ENCODE results near the gene MVB12B. TPM values are rescaled to one million over a fixed set of nuclear protein-coding genes. Genes with fewer than 3 reads are reported as not detected.
"Not testable (repeated sequence)": the region's sequence is repeated elsewhere in the genome, so short reads cannot be mapped to it uniquely, and the experiment has no call there.

The MVB12B gene, protein sequence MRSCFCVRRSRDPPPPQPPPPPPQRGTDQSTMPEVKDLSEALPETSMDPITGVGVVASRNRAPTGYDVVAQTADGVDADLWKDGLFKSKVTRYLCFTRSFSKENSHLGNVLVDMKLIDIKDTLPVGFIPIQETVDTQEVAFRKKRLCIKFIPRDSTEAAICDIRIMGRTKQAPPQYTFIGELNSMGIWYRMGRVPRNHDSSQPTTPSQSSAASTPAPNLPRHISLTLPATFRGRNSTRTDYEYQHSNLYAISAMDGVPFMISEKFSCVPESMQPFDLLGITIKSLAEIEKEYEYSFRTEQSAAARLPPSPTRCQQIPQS
- 1.5 and 3.2 TPM in 2 replicates for total RNA-seq (2014; rRNA removed; shearing (Covaris generic))

- DNase-seq (ENCODE audit: low read depth): peak; percentile 28
These were observed at the start of gene MVB12B for GRCh38 chr9:126326228-126327005. TSS of gene MVB12B (plus strand) at chr9:126326829. CDS start at chr9:126326930, 101 bp downstream.

DNA sequence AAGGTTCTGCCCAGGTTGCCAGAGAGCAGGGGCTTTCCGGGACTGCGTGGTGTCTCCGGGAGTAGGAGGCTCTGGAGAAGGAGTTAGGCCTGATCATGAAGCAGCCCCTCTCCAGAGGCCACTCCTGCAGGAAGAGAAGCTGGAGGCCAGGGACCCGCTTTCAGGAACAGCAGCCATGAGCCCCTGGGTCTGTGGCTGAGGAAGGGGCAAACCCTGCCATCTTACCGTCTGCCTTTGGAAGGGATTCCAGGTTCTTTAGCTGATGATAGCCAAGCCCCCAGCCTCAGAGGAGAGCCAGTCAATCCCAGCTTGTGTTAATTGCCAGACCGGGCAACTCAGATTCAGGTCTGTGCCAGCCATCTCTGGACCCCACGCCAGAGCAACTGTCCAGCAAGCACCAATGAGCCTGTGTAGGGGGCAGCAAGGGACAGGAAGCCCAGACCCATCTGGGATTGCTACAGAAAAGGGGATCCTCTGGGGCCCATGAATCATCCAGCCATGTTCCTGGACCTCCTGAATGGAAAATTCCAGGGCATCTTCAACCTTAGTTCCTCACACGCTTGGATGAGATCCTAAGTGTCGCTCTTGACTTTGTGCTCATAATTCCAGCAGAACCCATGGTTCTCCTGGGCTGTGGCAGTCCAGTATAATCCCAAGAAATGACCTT is 42.7 kb upstream of the MVB12B start:
- DNase-seq (ENCODE audit: low read depth): no peak

DNA sequence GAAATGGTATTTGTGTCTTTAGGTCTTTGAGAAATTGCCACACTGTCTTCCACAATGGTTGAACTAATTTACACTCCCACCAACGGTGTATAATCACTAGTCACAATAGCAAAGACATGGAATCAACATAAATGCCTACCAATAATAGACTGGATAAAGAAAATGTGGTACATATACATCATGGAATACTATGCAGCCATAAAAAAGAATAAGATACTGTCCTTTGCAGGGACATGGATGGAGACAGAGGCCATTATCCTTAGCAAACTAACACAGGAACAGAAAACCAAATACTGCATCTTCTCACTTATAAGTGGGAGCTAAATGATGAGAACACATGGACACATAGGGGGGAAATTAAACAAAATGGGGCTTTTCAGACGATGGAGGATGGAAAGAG is 41.0 kb upstream of the MVB12B start:
- not testable (repeated sequence) for DNase-seq (ENCODE audit: low read depth)

DNA sequence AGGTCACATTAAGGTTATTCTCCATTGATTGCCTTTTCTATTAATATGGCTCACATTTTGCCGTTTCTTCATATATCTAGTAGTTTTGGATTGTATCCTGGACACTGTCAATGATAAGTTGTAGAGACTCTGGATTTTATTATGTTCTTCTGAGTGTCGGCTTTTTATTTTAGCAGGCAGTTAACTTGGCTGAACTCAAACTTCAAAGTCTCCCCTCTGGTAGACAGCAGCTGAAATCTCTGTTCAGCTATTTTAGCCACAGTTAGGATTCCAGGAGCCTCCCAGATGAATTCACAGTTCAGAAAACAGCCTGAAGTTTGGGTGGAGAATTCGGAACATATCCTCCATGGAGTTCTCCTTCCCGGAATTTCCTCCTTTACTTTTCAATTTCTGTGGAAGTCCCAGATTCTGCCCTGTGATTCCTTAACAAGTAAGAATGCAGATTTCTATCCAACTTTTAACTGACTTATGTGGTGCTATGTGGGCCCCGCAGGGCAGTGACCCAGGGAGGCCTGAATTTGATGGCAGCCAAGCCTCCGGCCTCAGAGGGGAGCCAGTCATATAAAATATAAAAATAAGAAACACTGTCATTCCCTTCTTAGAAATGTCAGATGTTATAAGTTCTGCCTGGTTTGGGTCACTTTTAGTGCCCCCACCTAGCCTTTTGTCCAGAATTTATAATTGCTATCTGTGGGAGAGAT is 39.3 kb upstream of the MVB12B start:
- no peak for DNase-seq (ENCODE audit: low read depth)

GRCh38 chr9:126290871-126291270 is 35.8 kb upstream of the MVB12B start:
- no peak for DNase-seq (ENCODE audit: low read depth)

- no peak for DNase-seq (ENCODE audit: low read depth)
These were observed 34.7 kb upstream of the MVB12B start for GRCh38 chr9:126291925-126292324.

GRCh38 chr9:126292736-126293521 is 33.7 kb upstream of the MVB12B start:
- no peak for DNase-seq (ENCODE audit: low read depth)

DNA sequence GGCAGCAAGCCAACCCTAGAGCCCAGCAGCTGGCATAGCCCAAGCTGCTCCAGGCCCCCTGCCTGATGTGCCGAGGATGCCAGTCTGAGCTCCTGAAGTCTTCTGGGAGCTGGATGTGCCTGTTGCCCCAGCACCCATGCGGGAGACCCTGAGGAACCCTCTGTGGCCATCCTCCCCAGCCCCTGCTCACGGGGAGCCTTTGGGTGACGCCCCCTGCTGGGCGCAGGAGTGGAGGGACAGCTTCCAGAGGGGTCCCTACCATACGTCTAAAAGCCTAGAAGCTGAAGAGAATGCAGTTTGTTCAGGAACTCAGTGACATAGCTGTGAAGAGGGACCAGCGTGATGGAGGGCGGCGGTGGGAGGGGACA is 33.1 kb upstream of the MVB12B start:
- no peak for DNase-seq (ENCODE audit: low read depth)

DNA sequence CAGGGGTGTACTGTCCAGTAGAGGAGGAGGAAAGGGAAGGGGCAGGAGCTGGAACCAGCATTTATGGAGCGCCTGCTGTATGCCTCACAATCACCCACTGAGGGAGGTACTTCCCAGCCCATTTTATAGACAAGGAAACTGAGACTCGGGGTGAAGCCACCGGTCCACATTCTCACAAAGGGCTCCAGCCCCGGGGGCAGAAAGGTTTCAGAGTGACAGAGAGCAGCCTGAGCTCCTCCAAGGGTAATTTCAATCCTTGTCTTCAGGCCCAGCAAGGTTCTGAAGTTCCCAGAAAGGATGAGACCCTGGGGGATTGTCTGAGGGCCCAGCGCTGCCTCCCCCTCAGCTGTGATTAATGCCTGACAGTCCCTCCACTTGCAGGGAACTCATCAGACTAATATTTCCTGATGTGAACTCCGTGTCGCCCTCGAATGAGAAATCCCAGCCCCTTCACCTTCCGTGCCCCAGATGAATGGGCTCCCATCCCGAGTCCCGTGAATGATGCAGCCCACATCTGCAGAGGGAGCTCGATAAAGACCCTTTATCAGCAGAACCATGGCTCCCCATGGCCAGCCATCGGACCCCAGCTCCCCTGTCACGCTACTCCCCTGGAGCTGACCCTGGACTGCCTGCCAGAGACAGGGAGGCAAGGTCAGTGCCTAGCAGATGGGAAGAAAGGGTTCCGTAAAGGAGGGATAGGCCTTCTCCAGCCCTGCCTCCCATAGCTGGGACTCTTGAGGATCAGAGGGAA is 32.1 kb upstream of the MVB12B start:
- no peak for DNase-seq (ENCODE audit: low read depth)

DNA sequence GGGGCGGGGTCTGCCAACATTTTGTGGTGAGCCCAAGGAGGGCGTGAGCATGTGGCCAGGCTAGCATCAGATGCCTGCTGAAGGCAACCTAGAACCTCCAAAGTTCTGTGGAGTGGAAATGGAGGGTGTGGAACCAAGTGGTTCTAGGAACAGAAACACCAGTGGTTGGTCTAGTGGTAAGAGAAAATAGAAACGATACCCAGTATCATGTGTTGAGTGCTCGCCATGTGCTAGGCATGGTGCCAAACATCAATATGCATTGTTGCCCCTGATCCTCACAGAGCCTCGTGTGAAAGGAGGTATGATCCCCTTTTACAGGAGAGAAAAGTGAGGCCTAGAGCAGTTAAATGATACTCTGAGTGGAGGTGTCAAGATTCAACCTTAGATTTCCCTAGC is 31.5 kb upstream of the MVB12B start:
- DNase-seq (ENCODE audit: low read depth): no peak

GRCh38 chr9:126295516-126295915 is 31.1 kb upstream of the MVB12B start:
- no peak for DNase-seq (ENCODE audit: low read depth)

DNA sequence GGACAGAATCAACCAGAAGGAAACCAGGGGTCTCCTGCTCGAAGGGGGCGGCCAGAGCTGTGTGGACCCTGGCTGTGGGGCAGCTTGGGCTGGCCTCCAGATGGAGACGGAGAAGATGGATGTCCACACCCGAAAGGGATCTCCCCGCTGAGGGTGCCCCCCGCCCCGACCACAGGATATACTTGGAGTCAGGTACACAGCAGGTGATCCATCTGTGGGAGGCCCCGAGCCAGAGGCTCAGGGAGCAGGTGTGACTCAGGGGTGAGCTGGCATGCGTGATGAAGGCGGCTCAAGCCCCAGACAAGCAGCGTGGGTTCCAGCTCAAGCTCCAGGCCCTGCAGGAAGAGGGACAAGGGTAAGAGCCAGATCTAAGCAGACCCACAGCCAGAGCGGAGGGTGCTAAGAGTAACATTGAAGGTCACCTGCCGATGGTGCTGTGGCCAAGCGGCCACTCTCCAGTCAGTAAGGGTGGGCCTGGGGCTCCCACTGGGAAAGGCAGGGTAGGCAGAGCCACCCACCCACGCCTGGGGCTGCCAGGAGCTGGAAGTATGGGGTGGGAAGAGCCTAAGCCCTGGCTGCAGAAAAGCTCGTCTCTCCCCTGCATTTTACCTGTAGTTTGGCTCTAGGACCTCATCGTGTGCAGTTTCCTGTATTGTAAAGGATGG is 30.6 kb upstream of the MVB12B start:
- peak; percentile 32 for DNase-seq (ENCODE audit: low read depth)

GRCh38 chr9:126296687-126297086 is 29.9 kb upstream of the MVB12B start:
- no peak for DNase-seq (ENCODE audit: low read depth)

- DNase-seq (ENCODE audit: low read depth): no peak
These were observed 29.0 kb upstream of the MVB12B start for GRCh38 chr9:126297661-126298060.

DNA sequence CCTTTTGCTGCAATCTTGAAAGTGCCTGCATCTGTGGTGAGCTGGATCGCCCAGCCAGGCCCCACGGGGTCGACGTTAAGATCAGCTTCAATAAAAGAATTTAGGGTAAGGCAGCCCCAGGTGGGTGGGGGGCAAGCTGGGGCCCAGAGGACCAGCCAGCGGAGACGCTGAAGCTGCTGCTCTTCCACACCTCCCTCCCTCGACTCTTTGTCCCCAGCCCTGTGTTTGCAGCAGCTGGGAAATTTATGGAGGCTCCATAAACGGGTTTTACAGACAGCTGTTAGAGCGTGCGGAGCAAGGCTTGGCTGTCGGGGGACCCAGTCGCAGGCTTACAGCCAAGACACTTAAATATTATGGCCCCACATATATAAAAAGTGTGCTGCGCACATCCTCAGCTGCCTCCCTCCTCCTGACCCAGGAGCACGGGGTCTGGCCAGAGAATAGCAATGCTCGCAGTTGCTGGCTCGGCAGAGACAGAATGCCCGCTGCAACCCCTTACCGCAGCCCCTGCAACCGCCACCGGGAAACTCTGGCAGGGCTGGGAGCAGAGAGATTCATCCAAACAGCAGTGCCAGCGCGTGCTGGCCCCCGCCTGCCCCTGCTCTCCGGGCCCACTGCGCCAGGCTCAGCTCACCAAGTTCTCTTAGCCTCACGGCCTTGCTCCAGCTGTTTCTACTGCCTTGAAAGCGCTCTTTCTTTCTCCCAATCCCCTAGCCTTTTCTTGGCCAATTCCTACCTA is 28.4 kb upstream of the MVB12B start:
- DNase-seq (ENCODE audit: low read depth): no peak

DNA sequence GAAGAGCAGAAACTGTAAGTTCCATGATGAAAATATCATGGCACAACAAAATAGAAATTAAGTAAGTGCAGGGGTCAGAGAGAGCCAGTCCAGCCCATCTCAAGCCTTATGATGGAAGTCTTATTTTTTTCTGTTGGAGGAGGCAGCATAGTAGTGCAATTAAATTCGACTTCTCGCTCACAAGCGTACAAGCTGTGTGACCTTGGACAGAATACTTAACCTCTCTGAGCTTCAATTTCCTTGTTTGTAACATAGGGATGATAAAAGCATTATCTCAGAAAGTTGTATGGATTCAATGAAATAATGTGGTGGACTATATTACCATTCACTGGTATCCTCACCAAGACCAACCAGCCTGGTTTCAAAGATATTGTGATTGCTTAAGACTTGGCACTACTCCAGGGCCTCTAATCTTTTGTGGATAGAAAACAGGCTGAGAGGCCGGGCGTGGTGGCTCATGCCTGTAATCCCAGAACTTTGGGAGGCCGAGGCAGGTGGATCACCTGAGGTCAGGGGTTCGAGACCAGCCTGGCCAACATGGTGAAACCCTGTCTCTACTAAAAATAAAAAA is 26.8 kb upstream of the MVB12B start:
- DNase-seq (ENCODE audit: low read depth): no peak

DNA sequence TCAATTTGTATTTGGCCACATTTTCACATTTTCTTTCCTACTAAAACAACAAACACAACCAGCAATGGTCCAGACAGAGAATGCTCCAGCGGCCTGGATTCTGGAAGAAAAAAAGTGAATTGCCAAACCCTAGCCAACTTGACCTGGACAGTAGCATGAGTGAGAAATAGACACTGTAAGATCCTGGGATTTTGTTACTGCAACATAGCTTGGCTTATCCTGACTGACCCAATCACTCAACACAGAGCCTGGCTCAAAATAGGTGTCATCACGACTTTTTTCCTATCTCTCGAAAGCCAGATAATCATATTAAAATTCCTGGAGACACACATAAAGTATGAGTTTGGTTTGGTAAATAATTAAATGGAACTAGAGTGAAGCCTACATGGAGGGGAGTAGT is 25.4 kb upstream of the MVB12B start:
- no peak for DNase-seq (ENCODE audit: low read depth)

- DNase-seq (ENCODE audit: low read depth): peak; percentile 63
These were observed 24.5 kb upstream of the MVB12B start for GRCh38 chr9:126301985-126302603.

All from M059J (cell line).